Fibroblast of the aortic adventitia (primary cell): ENCODE measurements around the gene CCDC142. TPM values are rescaled to one million over a fixed set of nuclear protein-coding genes. Genes with fewer than 3 reads are reported as not detected.

ENCODE experiments used
- DNase-seq: peaks from one replicate; pipeline ENCODE4 v3.0.0-alpha.2; 2010; ENCODE audit warnings: low read depth
- H3K4me3 ChIP-seq: 2 replicates; pipeline ENCODE4 v1.5.1; 2011; ENCODE audit warnings: low read depth, mild to moderate bottlenecking, control low read depth, low read length, moderate library complexity
- CTCF ChIP-seq: IDR thresholded peaks from 2 replicates; pipeline ENCODE4 v1.5.1; 2011; ENCODE audit warnings: mild to moderate bottlenecking, low read length, control low read depth, inconsistent platforms; ENCODE audit not compliant: insufficient read depth
- total RNA-seq: library from RNA; depleted of rRNA; stranded (reverse); fragments of >200 nt; gene quantifications from 2 replicates; pipeline ENCODE4 v1.2.3, GENCODE V29; 2012; ENCODE audit warnings: low replicate concordance

CCDC142 gene
- total RNA-seq, 1 donor = 27.7 TPM

- TF ChIP-seq CTCF = no peak
- DNase-seq = no peak
- H3K4me3 ChIP-seq = no peak overlapping the region
These were observed 31.0 kb upstream of the CCDC142 start for GRCh38 chr2:74513605-74514367.

- no peak for TF ChIP-seq CTCF
- no peak overlapping the region for H3K4me3 ChIP-seq
- no peak for DNase-seq
These were observed 30.2 kb upstream of the CCDC142 start for GRCh38 chr2:74512744-74513604.

DNA sequence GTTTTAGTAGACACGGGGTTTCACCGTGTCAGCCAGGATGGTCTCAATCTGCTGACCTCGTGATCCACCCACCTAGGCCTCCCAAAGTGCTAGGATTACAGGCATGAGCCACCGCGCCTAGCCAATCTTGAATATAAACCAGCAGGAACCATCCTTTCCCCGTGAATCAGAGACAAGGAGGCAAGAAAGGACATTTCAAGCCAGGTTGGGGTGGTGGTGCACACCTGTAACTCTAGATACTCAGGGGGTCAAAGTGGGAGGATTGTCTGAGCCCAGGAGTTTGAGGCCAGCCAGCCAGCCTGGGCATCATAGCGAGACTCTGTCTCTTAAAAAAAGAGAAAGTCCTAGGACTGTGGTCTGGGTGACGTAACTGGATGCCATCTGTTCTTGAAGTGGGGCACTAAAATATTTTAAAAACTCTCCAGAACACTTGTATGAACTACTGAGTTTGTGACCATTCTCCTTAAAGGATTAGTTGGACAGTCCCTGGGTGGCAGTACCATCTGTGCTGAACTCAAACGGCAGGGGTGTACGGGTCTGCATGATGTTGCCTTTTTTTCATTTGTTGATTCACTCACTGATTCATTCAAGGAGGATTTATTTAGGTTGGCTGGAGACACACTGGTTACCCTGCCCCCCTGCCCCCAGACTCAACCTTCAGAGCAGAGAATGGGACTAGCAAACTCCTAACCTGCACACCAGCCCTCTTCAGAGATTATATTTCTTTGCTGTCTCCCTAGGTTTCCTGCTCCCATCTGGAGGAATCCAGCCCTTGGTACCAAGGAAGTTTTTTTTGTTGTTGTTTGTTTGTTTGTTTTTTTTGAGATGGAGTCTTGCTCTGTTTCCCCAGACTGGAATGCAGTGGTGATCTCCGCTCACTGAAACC, 28.5 kb upstream of the CCDC142 start:
- no peak for TF ChIP-seq CTCF
- no peak for DNase-seq

GRCh38 chr2:74510272-74510671, 27.5 kb upstream of the CCDC142 start:
- H3K4me3 ChIP-seq = no peak overlapping the region
- no peak for TF ChIP-seq CTCF
- DNase-seq = no peak

More for the DNA sequence above, 28.5 kb upstream of the CCDC142 start:
- no peak overlapping the region for H3K4me3 ChIP-seq

- no peak for TF ChIP-seq CTCF
- DNase-seq = no peak
- peak overlapping the region; percentile 100 for H3K4me3 ChIP-seq
These were observed 25.2 kb upstream of the CCDC142 start for GRCh38 chr2:74507926-74508520.
